KMS-11 (cell line): ENCODE data around the gene BMP5.
"Not testable (repeated sequence)": the region's sequence is repeated elsewhere in the genome, so short reads cannot be mapped to it uniquely, and the experiment has no call there.

Experiments used
- H2AFZ ChIP-seq: fragments of 200-600 bp; sonication (generic); 2 replicates; pipeline ENCODE4 v1.6.1; 2016; ENCODE audit warnings: antibody characterized with exemption, mixed run types, low read depth
- H3K27ac ChIP-seq: fragments of 200-600 bp; sonication (generic); 2 replicates; pipeline ENCODE4 v1.6.1; 2016; ENCODE audit warnings: mild to moderate bottlenecking, mixed run types
- H3K27me3 ChIP-seq: fragments of 200-600 bp; sonication (generic); 2 replicates; pipeline ENCODE4 v1.6.1; 2017; ENCODE audit warnings: mild to moderate bottlenecking, low read depth, mixed run types, moderate library complexity; ENCODE audit not compliant: insufficient read depth
- H3K36me3 ChIP-seq: fragments of 200-600 bp; sonication (generic); 2 replicates; pipeline ENCODE4 v1.6.1; 2017; ENCODE audit warnings: mild to moderate bottlenecking, mixed run types; ENCODE audit not compliant: insufficient read depth
- H3K4me1 ChIP-seq: fragments of 200-600 bp; sonication (generic); 2 replicates; pipeline ENCODE4 v1.6.1; 2016; ENCODE audit warnings: mild to moderate bottlenecking, low read depth, mixed run types; ENCODE audit not compliant: poor library complexity, severe bottlenecking
- H3K4me2 ChIP-seq: fragments of 200-600 bp; sonication (generic); 2 replicates; pipeline ENCODE4 v1.7.0; 2016; ENCODE audit warnings: mild to moderate bottlenecking, mixed run types
- H3K4me3 ChIP-seq: fragments of 200-600 bp; sonication (generic); IDR thresholded peaks from 2 replicates; pipeline ENCODE4 v1.6.1; 2017; ENCODE audit warnings: low read depth, low read length, mixed read lengths; ENCODE audit not compliant: insufficient read depth
- H3K79me2 ChIP-seq: fragments of 200-600 bp; sonication (generic); 2 replicates; pipeline ENCODE4 v1.6.1; 2016; ENCODE audit warnings: low read depth, mixed run types; ENCODE audit not compliant: insufficient read depth
- H3K9ac ChIP-seq: fragments of 200-600 bp; sonication (generic); 2 replicates; pipeline ENCODE4 v1.6.1; 2016; ENCODE audit warnings: mild to moderate bottlenecking, mixed run types
- H4K20me1 ChIP-seq: fragments of 200-600 bp; sonication (generic); 2 replicates; pipeline ENCODE4 v1.6.1; 2016; ENCODE audit warnings: mild to moderate bottlenecking, mixed run types; ENCODE audit not compliant: insufficient read depth
- CTCF ChIP-seq: fragments of 200-600 bp; sonication (generic); conservative IDR thresholded peaks from 2 replicates; pipeline ENCODE4 v1.6.1; 2017; ENCODE audit warnings: low read depth, mild to moderate bottlenecking, antibody characterized with exemption, low read length, moderate library complexity, mixed read lengths

Gene BMP5

DNA sequence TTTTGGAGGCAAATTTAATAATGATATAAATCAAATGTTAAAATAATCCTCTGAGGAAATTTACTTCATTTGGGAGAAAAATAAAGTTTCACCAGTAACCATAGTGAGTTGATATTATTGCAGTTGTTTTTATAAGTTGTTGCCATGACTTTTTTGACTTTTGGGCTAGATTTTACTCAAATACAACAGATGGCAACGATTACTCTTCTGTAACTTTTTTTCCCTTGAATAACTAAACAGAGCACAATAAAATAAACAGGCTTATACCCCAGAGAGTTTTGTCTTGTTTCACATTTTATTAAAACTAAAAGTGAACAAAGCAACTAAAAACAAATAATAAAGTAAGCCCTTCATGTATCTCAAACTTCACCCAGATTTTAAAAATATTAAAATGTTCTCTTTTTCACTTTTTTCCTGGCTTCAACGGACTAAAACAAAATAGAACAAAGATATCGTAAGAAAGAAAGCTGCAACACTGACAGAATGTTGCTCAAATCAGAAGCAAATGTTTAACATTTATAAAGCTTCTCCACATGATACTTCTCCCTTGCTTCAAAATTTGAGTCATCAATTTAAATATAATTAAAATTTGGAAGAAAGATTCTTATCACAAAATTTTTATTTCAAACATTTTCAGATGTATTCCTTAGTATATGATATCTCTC, 42.5 kb upstream of the BMP5 start:
- Histone ChIP-seq H3K4me2 (no peak overlapping the region), H3K9ac (no peak overlapping the region), H2AFZ (no peak overlapping the region), H3K4me1 (no peaks in the 10 kb centered on the region), H3K36me3 (no peaks in the 10 kb centered on the region), H4K20me1 (no peaks in the 10 kb centered on the region), H3K4me3 (no peak overlapping the region), H3K27me3 (no peaks in the 10 kb centered on the region), H3K79me2 (no peaks in the 10 kb centered on the region), H3K27ac (no peak overlapping the region)
- TF ChIP-seq CTCF: no peak

DNA sequence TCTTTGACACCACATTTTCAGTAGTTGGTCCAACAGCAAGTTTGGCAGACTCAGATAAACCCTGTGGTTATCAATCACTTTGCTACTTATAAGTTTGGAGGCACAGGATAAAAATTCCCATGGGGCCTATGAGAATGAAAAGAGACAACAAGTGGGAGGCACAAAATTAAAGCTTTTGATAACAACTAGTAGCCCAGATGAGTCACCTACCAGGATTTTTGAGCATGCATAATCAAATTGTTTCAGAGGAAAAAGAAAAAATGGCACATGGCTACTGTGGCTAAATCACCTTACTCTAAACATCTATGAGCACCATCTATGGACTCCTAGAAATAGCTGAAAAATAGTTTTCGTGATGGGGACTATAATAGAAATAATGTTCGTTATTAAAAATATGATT, 40.8 kb upstream of the BMP5 start:
- TF ChIP-seq CTCF: no peak
- H3K4me2 ChIP-seq: no peak overlapping the region

DNA sequence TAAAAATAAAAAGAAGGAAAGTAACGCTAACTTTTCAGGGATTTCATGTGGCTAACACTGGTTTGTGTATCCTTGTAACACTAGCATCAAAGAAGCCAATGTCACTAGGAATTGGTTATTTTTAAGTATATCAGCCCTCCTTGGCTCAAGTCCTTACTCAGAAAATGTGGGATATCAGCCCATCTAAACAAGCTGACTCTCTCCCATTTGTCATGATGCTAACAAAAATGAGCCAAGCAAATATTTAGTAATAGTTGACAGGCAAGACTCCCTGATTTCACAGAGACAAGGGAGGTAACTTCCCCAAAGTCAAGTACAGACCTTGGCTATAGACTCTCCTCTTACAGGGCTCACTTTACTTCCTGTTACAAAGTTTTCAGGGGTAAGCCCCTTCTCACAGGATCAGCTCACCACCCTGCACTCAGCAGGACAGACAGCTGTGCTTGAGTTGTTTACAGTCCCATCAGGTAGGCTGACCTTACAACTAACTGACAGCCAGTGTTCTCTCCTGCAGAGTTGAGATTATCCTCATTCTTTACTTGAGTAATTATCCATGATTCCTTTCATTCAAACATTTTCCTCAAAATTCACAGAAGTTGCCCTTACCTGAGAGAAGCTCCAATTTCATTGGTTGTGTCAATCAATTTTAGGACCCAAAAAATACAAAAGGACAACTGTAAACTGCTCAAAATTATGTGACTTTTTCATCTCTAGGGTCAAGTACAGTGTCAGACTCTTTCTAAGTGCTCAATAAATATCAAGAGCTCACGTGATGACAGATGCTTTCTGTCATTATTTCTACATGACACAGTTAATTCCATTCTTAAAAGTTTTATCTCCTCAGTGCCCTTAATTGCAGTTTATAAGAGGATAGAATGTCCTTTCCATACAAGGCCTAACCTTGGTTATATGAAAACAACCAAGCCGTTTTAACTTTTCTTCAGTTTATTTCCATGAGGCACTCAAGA, 38.1 kb upstream of the BMP5 start:
- H3K4me1 ChIP-seq: no peaks in the 10 kb centered on the region
- H3K27ac ChIP-seq: no peak overlapping the region
- H3K4me3 ChIP-seq: no peak overlapping the region
- H3K27me3 ChIP-seq: no peaks in the 10 kb centered on the region
- no peaks in the 10 kb centered on the region for H3K79me2 ChIP-seq
- no peak overlapping the region for H3K4me2 ChIP-seq
- no peak overlapping the region for H3K9ac ChIP-seq
- no peaks in the 10 kb centered on the region for H3K36me3 ChIP-seq
- H2AFZ ChIP-seq: no peak overlapping the region
- no peak for TF ChIP-seq CTCF
- no peaks in the 10 kb centered on the region for H4K20me1 ChIP-seq

More for the DNA sequence above, 40.8 kb upstream of the BMP5 start:
- Histone ChIP-seq H3K4me1 (no peaks in the 10 kb centered on the region), H3K4me3 (no peak overlapping the region), H3K79me2 (no peaks in the 10 kb centered on the region), H3K36me3 (no peaks in the 10 kb centered on the region), H3K27me3 (no peaks in the 10 kb centered on the region), H4K20me1 (no peaks in the 10 kb centered on the region), H3K9ac (no peak overlapping the region), H2AFZ (no peak overlapping the region), H3K27ac (no peak overlapping the region)

GRCh38 chr6:55910466-55910865, 35.1 kb upstream of the BMP5 start:
- not testable (repeated sequence) for H4K20me1 ChIP-seq, H3K27ac ChIP-seq, H2AFZ ChIP-seq, H3K36me3 ChIP-seq, H3K79me2 ChIP-seq, H3K4me2 ChIP-seq, H3K4me1 ChIP-seq, H3K9ac ChIP-seq, H3K27me3 ChIP-seq, H3K4me3 ChIP-seq

- not testable (repeated sequence) for H3K27ac ChIP-seq, H3K79me2 ChIP-seq, H3K4me3 ChIP-seq, H4K20me1 ChIP-seq, H3K27me3 ChIP-seq, H3K9ac ChIP-seq, H2AFZ ChIP-seq, H3K36me3 ChIP-seq, H3K4me2 ChIP-seq, H3K4me1 ChIP-seq
Observed at GRCh38 chr6:55909911-55910310, 34.5 kb upstream of the BMP5 start.
